Kidney (tissue), 14 donors: ENCODE measurements around the gene PRSS48. TPM values are rescaled to one million over a fixed set of nuclear protein-coding genes. Genes with fewer than 3 reads are reported as not detected.
A peak's percentile ranks its signal among the peaks of the same experiment; 100 is the strongest.

Experiments
- DNase-seq, 5 donors: peaks; one replicate each; pipeline ENCODE4 v3.0.0-alpha.2; 2013 to 2020
- FAIRE-seq: peaks from 2 replicates; lab custom pipeline; 2012; peaks lifted over from hg19 to GRCh38; lab: Jason Lieb, UNC
- H3K27ac ChIP-seq, 2 donors: one replicate each; pipeline ENCODE4 v1.7.0; 2013; ENCODE audit warnings: low read depth in 2 of 2, low read length in 2 of 2, inconsistent platforms in 1 of 2
- H3K27me3 ChIP-seq: one replicate; pipeline ENCODE4 v1.7.1; 2013; ENCODE audit warnings: low read length, inconsistent platforms; ENCODE audit not compliant: control insufficient read depth, insufficient read depth
- H3K36me3 ChIP-seq, 3 donors: one replicate each; pipeline versions ENCODE4 v1.7.0 to v1.7.1; 2013; ENCODE audit warnings: low read length in 3 of 3, control low read depth in 1 of 3, inconsistent platforms in 1 of 3; ENCODE audit not compliant: insufficient read depth in 3 of 3, control insufficient read depth in 2 of 3
- H3K4me1 ChIP-seq, 3 donors: one replicate each; pipeline versions ENCODE4 v1.7.0 to v1.7.1; 2013; ENCODE audit warnings: low read length in 3 of 3, inconsistent platforms in 1 of 3, low read depth in 1 of 3; ENCODE audit not compliant: control insufficient read depth in 2 of 3, insufficient read depth in 2 of 3
- H3K4me3 ChIP-seq, 3 donors: one replicate each; pipeline versions ENCODE4 v1.7.0 to v1.8.1; 2013; ENCODE audit warnings: low read length in 3 of 3, control low read depth in 1 of 3, inconsistent platforms in 1 of 3
- H3K9ac ChIP-seq, 3 donors: one replicate each; pipeline versions ENCODE4 v1.7.0 to v1.7.1; 2013; ENCODE audit warnings: low read length in 3 of 3, control low read depth in 1 of 3, inconsistent platforms in 1 of 3
- H3K9me3 ChIP-seq, 3 donors: one replicate each; pipeline versions ENCODE4 v1.7.0 to v1.7.1; 2013; ENCODE audit warnings: low read length in 3 of 3, control low read depth in 1 of 3, inconsistent platforms in 1 of 3; ENCODE audit not compliant: control insufficient read depth in 2 of 3, insufficient read depth in 1 of 3
- CTCF ChIP-seq: IDR thresholded peaks from 3 replicates; pipeline ENCODE4 v1.5.1; 2012; ENCODE audit warnings: mild to moderate bottlenecking, moderate library complexity, borderline replicate concordance; ENCODE audit not compliant: insufficient read depth; ENCODE audit errors: extremely low read depth
- intact Hi-C: fragments of 100-400 bp; cut with DNase I; formaldehyde crosslinking; loops from one replicate; pipeline ENCODE4 v1.11.1; 2022
- polyA plus RNA-seq: library from polyadenylated mRNA; stranded (reverse); fragments of 350-450 nt; fragmentation: Illumina TruSeq; extraction: RNeasy Lipid Tissue Mini Kit (QIAGEN cat#74804); gene quantifications from one replicate; pipeline ENCODE4 v1.2.3, GENCODE V29; 2014; ENCODE audit warnings: low read depth, low replicate concordance; ENCODE audit not compliant: insufficient read depth
- total RNA-seq: library from RNA; stranded (reverse); fragmentation: NEBNext Ultra II Directional; extraction: Animal tissue kit (Norgen Biotek cat#: 25700); gene quantifications from one replicate; pipeline ENCODE4 v1.2.1, GENCODE V29; 2021
- donor health status: control.
- donor health status: control.
- donor health status: control.
- donor health status: control.
- donor health status: control.
- donor health status: DM: yes; HTN: yes; CAD: no.
- donor health status: Normal renal cell carcinoma (clear cell type).

The PRSS48 gene
- total and polyA plus RNA-seq, 2 donors from 2014 or later = not detected

- DNase-seq (no peak), FAIRE-seq (no peak)
- Histone ChIP-seq H3K36me3 (no peaks in the 10 kb centered on the region), H3K27ac (no peak overlapping the region), H3K27me3 (no peaks in the 10 kb centered on the region), H3K9ac (no peak overlapping the region), H3K4me3 (no peak overlapping the region), H3K9me3 (no peaks in the 10 kb centered on the region), H3K4me1 (peaks cover 0 to 17% (median 10%) of the 10 kb centered on the region in 3 donors)
- no peak for TF ChIP-seq CTCF
- intact Hi-C loops = no loop called here
Observed at GRCh38 chr4:151313306-151314009, 36.5 kb downstream of the PRSS48 start.

- Histone ChIP-seq H3K9ac (peak overlapping the region in 1 of 3 donors; percentile 48), H3K36me3 (no peaks in the 10 kb centered on the region), H3K9me3 (no peaks in the 10 kb centered on the region), H3K27me3 (no peaks in the 10 kb centered on the region), H3K27ac (peak overlapping the region; percentile 66 to 86), H3K4me1 (peaks cover 0 to 17% (median 10%) of the 10 kb centered on the region in 3 donors), H3K4me3 (no peak overlapping the region)
- DNase-seq (no peak), FAIRE-seq (no peak)
- TF ChIP-seq CTCF = no peak
- intact Hi-C loops = no loop called here
Observed at GRCh38 chr4:151314010-151314355, 37.0 kb downstream of the PRSS48 start.

- Histone ChIP-seq H3K9me3 (no peaks in the 10 kb centered on the region), H3K27me3 (no peaks in the 10 kb centered on the region), H3K9ac (peak overlapping the region in 1 of 3 donors; percentile 48), H3K4me1 (peaks cover 0 to 17% (median 10%) of the 10 kb centered on the region in 3 donors), H3K27ac (peak overlapping the region; percentile 66 to 86), H3K36me3 (no peaks in the 10 kb centered on the region), H3K4me3 (peak overlapping the region in 1 of 3 donors; percentile 2)
- no peak for TF ChIP-seq CTCF
- DNase-seq = no peak
- FAIRE-seq = no peak
- intact Hi-C loops = no loop called here
Observed at GRCh38 chr4:151314479-151314878, 37.5 kb downstream of the PRSS48 start.
